ENCODE results near the gene C1orf185.
"Not testable (repeated sequence)": the region's sequence is repeated elsewhere in the genome, so short reads cannot be mapped to it uniquely, and the experiment has no call there.

Gene C1orf185

GRCh38 chr1:51165540-51165939 lies 63.5 kb downstream of the C1orf185 start:
- no peak for TF ChIP-seq ZNF274 (IDR thresholded peaks at IDR 0.05; ENCODE audit: low read depth, low read length)
- H3K4me3 ChIP-seq (ENCODE audit: low read length): no peak overlapping the region

GRCh38 chr1:51168266-51168845 lies 66.3 kb downstream of the C1orf185 start:
- no peak for TF ChIP-seq ZNF274 (IDR thresholded peaks at IDR 0.05; ENCODE audit: low read depth, low read length)
- no peak overlapping the region for H3K4me3 ChIP-seq (ENCODE audit: low read length)

DNA sequence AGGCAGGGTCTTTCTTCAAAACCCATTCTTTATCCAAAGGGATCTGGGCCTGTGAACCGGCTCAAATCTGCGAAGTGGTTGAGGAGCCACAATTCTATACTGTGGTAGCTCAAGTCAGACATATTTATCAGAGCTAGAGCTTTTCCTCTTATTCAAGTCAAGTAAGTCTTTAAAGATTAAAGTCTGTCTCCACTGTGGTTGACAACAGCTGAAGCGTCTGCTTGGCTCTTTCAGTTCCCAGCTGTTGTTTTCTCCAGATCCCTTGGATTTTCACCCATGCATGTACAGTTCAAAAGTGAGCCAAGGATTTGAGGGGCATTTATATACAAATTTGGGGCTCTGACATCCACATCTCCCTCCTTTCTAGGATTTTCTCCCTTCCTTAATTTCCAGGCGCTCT lies 66.9 kb downstream of the C1orf185 start:
- H3K4me3 ChIP-seq (ENCODE audit: low read length): no peak overlapping the region
- no peak for TF ChIP-seq ZNF274 (IDR thresholded peaks at IDR 0.05; ENCODE audit: low read depth, low read length)

DNA sequence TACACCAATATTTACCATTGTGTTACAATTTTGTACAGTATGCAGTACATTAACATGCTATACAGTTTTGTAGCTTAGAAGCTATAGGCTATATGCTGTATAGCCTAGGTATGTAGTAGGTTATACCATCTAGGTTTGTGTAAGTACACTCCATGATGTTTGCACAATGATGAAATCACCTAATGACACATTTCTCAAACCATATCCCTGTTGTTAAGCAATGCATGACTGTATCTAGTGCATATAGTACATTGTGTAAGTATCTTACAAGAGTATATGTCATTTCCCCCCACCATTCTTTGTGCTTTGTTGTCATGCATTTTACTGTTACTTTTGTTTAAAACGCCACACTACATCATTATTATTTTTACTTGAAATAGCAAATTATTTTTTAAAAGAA lies 68.3 kb downstream of the C1orf185 start:
- no peak overlapping the region for H3K4me3 ChIP-seq (ENCODE audit: low read length)
- TF ChIP-seq ZNF274 (IDR thresholded peaks at IDR 0.05; ENCODE audit: low read depth, low read length): no peak

- TF ChIP-seq ZNF274 (IDR thresholded peaks at IDR 0.05; ENCODE audit: low read depth, low read length): no peak
- H3K4me3 ChIP-seq (ENCODE audit: low read length): no peak overlapping the region
These were observed 70.8 kb downstream of the C1orf185 start for GRCh38 chr1:51172811-51173210.

DNA sequence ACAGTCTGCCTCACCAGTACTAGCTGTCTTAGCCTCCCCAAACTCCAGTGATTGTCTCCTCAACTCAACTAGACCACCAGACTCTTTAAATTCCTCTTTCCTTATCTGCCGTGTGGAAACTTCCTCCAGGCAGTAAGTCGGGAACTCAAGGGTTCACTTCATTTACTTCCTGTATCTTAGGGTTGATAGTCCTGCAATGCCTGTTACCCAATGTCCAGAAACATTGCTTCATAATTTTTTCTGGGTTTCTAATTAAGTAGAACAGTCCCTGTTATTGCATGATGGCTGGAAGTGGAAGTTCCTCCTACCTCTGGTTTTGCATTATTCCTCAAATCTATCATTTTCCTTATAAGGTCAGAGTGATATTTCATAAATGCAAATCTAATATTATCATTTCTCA lies 73.2 kb downstream of the C1orf185 start:
- no peak overlapping the region for H3K4me3 ChIP-seq (ENCODE audit: low read length)
- TF ChIP-seq ZNF274 (IDR thresholded peaks at IDR 0.05; ENCODE audit: low read depth, low read length): no peak

- H3K4me3 ChIP-seq (ENCODE audit: low read length): not testable (repeated sequence)
These were observed 76.0 kb downstream of the C1orf185 start for GRCh38 chr1:51177988-51178387.

DNA sequence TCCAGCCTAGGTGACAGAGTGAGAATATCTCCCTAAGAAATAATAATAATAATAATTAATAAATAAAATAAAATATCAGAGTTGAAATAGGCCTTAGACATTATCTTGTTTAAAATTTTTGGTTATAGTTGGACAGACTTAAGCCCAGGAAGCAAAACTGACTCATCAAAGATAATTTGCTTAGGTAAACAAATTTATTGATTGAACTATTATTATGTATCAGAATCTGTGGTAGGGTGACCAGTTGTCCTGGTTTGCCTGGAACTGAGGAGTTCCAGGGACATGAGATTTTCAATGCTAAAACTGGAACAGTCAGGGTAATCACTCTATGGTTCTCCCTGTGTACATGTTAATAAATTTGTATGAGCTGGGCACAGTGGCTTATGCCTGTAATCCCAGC lies 86.2 kb downstream of the C1orf185 start:
- no peak for TF ChIP-seq ZNF274 (IDR thresholded peaks at IDR 0.05; ENCODE audit: low read depth, low read length)

DNA sequence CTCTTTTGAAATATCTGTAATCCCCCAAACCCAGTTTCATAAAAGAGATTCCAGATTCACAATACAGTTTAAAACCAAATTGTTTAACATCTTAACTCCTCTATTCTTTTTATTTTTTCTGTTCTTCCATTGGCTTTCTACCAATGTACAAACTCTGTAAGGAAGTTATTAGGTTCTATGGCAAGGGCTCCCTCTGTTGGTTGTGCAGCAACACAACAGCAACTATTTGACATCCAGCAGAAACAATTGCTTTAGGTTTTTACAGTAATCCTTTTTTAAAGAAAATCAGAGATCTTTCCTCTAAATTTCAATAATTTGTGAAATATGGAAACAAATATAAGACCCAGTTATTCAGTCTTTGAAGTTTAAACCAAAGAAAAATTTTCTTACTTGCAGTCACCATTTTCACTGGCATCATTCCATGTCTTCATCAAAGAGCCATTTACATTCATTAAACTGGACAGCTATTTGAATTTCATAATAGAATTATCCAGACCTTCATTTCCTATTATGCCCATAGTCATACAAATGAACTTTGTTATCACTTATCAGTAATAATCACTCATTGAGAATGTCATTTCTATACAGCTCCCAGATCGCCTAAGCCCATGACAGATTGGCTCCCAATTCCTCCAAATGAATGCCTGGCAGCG lies 87.5 kb downstream of the C1orf185 start:
- TF ChIP-seq ZNF274 (IDR thresholded peaks at IDR 0.05; ENCODE audit: low read depth, low read length): no peak
- H3K4me3 ChIP-seq (ENCODE audit: low read length): no peak overlapping the region

More for the DNA sequence above, 86.2 kb downstream of the C1orf185 start:
- H3K4me3 ChIP-seq (ENCODE audit: low read length): no peak overlapping the region

DNA sequence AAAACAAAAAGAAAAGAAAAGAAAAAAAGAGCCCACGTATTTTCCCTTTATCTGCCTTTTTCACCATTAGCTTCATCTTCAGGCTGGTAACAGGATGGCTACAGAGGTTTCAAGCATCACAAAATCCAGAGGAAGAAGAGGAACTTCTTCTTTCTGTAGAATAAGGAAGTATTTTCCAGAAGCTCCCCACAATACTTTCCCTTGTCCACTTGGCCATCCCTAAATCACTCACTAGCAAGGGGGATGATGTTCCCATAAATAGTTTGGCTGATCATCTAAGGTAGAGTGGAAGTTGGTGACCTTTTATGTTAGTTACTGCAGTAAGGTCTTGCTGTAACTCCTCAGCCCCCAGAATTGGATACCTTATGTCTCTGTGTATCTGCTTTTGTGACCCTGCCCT lies 88.9 kb downstream of the C1orf185 start:
- H3K4me3 ChIP-seq (ENCODE audit: low read length): no peak overlapping the region
- no peak for TF ChIP-seq ZNF274 (IDR thresholded peaks at IDR 0.05; ENCODE audit: low read depth, low read length)

DNA sequence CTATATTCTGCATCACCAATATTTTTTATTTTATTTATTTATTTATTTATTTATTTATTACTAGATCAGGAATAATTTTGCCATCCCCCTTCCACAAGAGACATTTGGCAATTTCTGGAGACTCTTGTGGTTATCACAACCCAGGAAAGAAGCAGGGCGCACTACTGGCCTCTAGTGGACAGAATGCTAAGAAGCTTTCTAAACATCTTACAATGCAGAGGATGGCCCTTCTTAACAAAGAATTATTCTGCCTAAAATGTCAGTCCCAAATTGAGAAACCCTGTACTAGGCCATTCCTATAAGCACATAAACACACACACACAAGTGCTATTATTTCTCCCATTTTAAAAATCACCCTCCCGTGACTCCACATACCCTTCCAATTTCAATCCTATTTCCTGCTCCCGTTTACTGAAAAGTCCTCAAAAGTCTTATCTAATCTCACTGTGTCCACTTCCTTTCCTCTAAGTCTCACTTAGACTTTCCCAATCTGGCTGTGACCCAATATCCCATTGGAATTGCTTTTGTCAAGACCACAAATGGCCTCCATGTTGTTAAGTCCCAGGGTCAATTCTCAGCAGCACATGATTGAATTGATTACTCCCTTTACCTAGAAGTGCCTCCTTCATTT lies 90.3 kb downstream of the C1orf185 start:
- H3K4me3 ChIP-seq (ENCODE audit: low read length): no peak overlapping the region
- no peak for TF ChIP-seq ZNF274 (IDR thresholded peaks at IDR 0.05; ENCODE audit: low read depth, low read length)

GRCh38 chr1:51193564-51193963 lies 91.5 kb downstream of the C1orf185 start:
- no peak overlapping the region for H3K4me3 ChIP-seq (ENCODE audit: low read length)
- TF ChIP-seq ZNF274 (IDR thresholded peaks at IDR 0.05; ENCODE audit: low read depth, low read length): no peak
